CD4-positive, alpha-beta T cell treated with Interleukin-12 subunit alpha and Interleukin-12 subunit beta, for 1 hour (primary cell): ENCODE data around the gene ALKAL2.
A peak's percentile ranks its signal among the peaks of the same experiment; 100 is the strongest.

ENCODE experiments used
- DNase-seq: peaks from one replicate; pipeline ENCODE4 v3.0.0-alpha.2; 2020

Gene ALKAL2

GRCh38 chr2:238869-239268 is 49.0 kb downstream of the ALKAL2 start:
- DNase-seq, result no peak

GRCh38 chr2:238431-238830 is 49.5 kb downstream of the ALKAL2 start:
- DNase-seq, result no peak

- peak; percentile 17 for DNase-seq
Measured at GRCh38 chr2:237878-238277, 50.0 kb downstream of the ALKAL2 start.

- no peak for DNase-seq
Measured at GRCh38 chr2:236993-237539, 50.8 kb downstream of the ALKAL2 start.

GRCh38 chr2:234421-234820 is 53.5 kb downstream of the ALKAL2 start:
- DNase-seq, result no peak

- no peak for DNase-seq
Measured at GRCh38 chr2:233030-233429, 54.9 kb downstream of the ALKAL2 start.

- DNase-seq, result no peak
Measured at GRCh38 chr2:231521-232185, 56.2 kb downstream of the ALKAL2 start.
